AG04449 (cell line): Measurements from ENCODE around the gene ZSCAN5A.
"Not testable (repeated sequence)": the region's sequence is repeated elsewhere in the genome, so short reads cannot be mapped to it uniquely, and the experiment has no call there.

Experiments
- CTCF ChIA-PET: fragments of 350-600 bp; formaldehyde crosslinking; extraction: SDS; loops from one replicate; lab custom pipeline; 2021; ENCODE audit warnings: antibody characterized with exemption; lab: Yijun Ruan, JAX
- POLR2A ChIA-PET: fragments of 400-600, 350-600 bp; formaldehyde crosslinking; extraction: SDS; loops from one replicate; lab custom pipeline; 2020; ENCODE audit warnings: antibody characterized with exemption, inconsistent platforms; lab: Yijun Ruan, JAX
- DNase-seq: peaks from one replicate; pipeline ENCODE4 v3.0.0-alpha.2; 2010; ENCODE audit warnings: low read depth, low spot score
- H3K4me3 ChIP-seq: 2 replicates; pipeline ENCODE4 v1.5.1; 2011; ENCODE audit warnings: low read depth, mild to moderate bottlenecking, control low read depth, low read length
- TF ChIP-seq, protein P1 (sequence below): IDR thresholded peaks from one replicate; pipeline ENCODE4 v1.5.1; 2011; ENCODE audit warnings: mild to moderate bottlenecking, moderate library complexity, low read length, control low read depth, inconsistent platforms; ENCODE audit not compliant: insufficient read depth; ENCODE audit errors: missing control alignments

The ZSCAN5A gene

DNA sequence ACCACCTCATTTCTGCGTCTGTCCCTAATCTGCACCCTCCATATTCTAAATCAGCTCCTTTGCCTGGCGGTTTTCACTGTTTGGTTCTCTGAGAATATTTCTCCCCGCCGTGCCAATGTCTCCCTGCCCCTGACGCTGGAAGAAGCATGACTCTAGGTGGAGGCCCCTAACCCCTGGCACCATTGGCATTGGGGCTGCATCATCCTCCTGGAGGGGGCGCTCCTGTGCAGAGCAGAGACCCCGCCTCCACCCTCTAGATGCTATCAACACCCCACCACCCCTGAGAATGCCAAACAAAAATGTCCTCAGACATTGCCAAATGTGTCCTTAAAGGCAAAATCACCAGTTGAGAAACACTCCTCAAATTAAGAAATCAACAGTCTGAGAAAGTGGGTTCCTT lies 123.5 kb downstream of the ZSCAN5A start:
- ChIA-PET POLR2A (no interaction called here), CTCF (no interaction called here)
- TF ChIP-seq, protein P1, sequence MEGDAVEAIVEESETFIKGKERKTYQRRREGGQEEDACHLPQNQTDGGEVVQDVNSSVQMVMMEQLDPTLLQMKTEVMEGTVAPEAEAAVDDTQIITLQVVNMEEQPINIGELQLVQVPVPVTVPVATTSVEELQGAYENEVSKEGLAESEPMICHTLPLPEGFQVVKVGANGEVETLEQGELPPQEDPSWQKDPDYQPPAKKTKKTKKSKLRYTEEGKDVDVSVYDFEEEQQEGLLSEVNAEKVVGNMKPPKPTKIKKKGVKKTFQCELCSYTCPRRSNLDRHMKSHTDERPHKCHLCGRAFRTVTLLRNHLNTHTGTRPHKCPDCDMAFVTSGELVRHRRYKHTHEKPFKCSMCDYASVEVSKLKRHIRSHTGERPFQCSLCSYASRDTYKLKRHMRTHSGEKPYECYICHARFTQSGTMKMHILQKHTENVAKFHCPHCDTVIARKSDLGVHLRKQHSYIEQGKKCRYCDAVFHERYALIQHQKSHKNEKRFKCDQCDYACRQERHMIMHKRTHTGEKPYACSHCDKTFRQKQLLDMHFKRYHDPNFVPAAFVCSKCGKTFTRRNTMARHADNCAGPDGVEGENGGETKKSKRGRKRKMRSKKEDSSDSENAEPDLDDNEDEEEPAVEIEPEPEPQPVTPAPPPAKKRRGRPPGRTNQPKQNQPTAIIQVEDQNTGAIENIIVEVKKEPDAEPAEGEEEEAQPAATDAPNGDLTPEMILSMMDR = no peak
- H3K4me3 ChIP-seq = no peak overlapping the region
- DNase-seq = no peak

DNA sequence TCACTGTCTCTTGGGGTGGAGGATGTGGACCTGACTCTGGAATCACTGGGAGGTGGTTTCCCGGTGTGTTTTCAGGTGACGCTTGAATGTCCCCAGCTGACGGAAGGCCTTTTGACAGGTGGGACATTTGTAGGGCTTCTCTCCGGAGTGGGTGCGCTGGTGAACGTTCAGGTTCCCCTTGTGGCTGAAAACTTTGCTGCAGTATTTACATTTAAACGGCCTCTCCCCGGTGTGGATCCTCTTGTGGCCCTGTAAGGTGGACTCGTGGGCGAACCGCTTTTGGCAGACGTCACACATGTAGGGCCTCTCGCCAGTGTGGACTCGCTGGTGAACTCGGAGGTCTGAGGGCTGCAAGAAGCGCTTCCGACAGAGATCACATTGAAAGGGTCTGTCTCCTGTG lies 124.9 kb downstream of the ZSCAN5A start:
- ChIA-PET CTCF (interaction anchor here (1.9 kb wide), 1 partner anchor 113 kb away, joined by 4 read pairs; no protein-coding TSS in a partner anchor), POLR2A (no interaction called here)
- TF ChIP-seq, protein P1 = no peak
- H3K4me3 ChIP-seq = no peak overlapping the region
- no peak for DNase-seq

DNA sequence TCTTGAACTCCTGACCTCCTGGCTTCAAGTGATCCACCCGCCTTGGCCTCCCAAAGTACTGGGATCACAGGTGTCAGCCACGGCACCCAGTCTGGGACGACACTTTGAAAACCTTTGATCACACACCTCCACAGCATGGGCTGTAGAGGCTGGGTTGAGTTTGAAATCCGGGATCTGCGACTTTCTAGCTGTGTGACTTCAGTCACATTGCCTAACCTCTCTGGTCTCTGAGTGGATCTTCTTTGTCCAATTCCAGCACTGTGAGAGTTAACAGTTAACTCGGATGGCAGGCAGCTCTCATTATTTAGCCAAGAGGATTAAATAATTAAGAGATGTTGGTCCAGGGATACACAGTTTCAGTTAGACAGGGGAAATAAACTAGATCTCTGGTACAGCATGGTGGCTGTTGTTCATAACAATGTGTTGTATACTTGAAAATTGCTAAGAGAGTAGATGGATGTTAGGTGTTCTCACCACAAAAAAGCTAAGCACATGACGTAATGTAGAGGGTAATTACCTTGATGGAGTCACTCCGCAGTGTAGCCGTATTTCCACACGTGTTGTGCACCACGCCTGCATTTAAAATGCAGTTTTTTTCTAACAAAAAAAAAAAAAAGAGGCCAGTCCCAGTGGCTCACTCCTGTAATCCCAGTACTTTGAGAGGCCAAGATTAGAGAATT lies 136.9 kb downstream of the ZSCAN5A start:
- CTCF ChIA-PET = interaction anchor here (1.2 to 2.9 kb wide), 3 partner anchors 76 to 101 kb away, joined by 5 to 15 read pairs (median 5); no protein-coding TSS in a partner anchor
- POLR2A ChIA-PET = no interaction called here
- H3K4me3 ChIP-seq = no peak overlapping the region
- no peak for DNase-seq
- TF ChIP-seq, protein P1 = no peak

DNA sequence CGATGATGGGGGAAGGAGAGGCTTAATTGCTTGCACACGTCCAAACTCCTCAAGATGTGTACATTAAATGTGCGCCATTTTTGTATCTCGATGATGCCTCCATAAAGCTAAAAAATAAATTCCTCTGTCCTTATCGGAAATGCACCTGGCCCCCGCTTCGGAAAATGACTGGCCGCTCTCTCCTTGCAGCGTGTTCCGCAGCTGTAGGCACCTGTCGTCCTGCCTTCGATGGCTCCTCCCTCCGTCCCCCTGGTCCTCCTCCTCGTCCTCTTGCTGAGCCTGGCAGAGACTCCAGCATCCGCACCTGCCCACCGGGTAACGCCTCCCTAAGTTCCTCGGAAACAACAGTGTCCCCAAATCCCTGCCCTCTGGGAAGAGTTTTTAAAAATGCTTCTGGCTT lies 137.8 kb downstream of the ZSCAN5A start:
- no peak for DNase-seq
- no peak overlapping the region for H3K4me3 ChIP-seq
- ChIA-PET CTCF (no interaction called here), POLR2A (no interaction called here)
- TF ChIP-seq, protein P1 = no peak

DNA sequence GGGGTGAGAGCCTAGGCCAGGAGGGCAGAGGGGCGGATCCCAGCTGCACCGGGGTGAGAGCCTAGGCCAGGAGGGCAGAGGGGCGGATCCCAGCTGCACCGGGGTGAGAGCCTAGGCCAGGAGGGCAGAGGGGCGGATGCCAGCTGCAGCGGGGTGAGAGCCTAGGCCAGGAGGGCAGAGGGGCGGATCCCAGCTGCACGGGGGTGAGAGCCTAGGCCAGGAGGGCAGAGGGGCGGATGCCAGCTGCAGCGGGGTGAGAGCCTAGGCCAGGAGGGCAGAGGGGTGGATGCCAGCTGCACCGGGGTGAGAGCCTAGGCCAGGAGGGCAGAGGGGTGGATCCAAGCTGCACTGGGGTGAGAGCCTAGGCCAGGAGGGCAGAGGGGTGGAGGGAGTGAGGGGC lies 138.3 kb downstream of the ZSCAN5A start:
- DNase-seq, H3K4me3 ChIP-seq, POLR2A ChIA-PET: not testable (repeated sequence)
- CTCF ChIA-PET = interaction anchor here (11.0 kb wide), 1 partner anchor 98 kb away, joined by 202 read pairs; no protein-coding TSS in a partner anchor

DNA sequence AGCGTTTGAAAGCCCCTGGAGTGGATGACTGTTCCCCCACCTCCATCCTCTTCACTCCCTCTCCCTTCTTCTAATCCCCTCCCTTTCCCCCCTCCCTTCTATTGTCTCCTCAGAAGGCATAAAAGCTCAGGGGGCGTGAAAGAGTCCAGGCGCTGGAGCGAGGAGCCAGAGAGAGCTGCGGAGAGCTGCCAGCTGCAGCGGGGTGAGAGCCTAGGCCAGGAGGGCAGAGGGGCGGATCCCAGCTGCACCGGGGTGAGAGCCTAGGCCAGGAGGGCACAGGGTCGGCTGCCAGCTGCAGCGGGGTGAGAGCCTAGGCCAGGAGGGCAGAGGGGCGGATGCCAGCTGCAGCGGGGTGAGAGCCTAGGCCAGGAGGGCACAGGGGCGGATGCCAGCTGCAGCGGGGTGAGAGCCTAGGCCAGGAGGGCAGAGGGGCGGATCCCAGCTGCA lies 138.8 kb downstream of the ZSCAN5A start, which contains the start of gene GALP:
GALP (plus strand) TSS at position 148 of the 447 bp plus-strand sequence. CDS start 1,101 bp downstream, outside the sequence.
- POLR2A ChIA-PET, DNase-seq, H3K4me3 ChIP-seq: not testable (repeated sequence)
- CTCF ChIA-PET = interaction anchor here (0.6 to 11.0 kb wide), 2 partner anchors 98 to 111 kb away, joined by 3 to 202 read pairs; no protein-coding TSS in a partner anchor

DNA sequence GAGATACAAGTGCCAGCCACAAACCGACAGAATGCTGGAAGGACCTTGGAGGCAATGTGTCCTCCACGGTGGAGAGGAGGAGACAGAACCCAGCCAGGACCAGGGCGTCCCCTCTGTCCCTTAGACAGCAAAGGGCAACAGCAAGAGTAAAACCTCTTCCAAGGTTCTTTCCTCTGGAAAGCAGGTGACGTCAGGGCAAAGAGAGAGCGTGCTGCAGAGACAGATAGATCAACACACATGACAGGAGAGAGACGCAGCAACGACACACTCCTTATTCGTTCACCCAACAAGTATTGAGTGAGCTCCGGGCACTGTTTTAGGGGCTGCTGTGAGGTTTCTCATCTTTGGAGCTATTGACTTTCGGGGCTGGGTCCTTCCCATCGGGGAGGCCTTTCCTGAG lies 140.1 kb downstream of the ZSCAN5A start:
- H3K4me3 ChIP-seq = no peak overlapping the region
- CTCF ChIA-PET = interaction anchor here (11.0 kb wide), 1 partner anchor 96 kb away, joined by 202 read pairs; no protein-coding TSS in a partner anchor
- no peak for DNase-seq
- POLR2A ChIA-PET = no interaction called here
- TF ChIP-seq, protein P1 = no peak
